Neuronal stem cell (in vitro differentiated cells): ENCODE data around the gene C2CD4D.
"Not testable (repeated sequence)": the region's sequence is repeated elsewhere in the genome, so short reads cannot be mapped to it uniquely, and the experiment has no call there.

Experiments
- DNase-seq: peaks from one replicate; pipeline ENCODE4 v3.0.0-alpha.2; 2013; ENCODE audit warnings: low spot score
- H2AFZ ChIP-seq: one replicate; pipeline ENCODE4 v1.6.1; 2013; ENCODE audit warnings: mild to moderate bottlenecking, low read length, inconsistent platforms
- H2AK5ac ChIP-seq: 2 replicates; pipeline ENCODE4 v1.6.1; 2013; ENCODE audit warnings: low read depth, mild to moderate bottlenecking, inconsistent platforms, low read length, moderate library complexity, mixed read lengths
- H2BK120ac ChIP-seq: 2 replicates; pipeline ENCODE4 v1.6.1; 2013; ENCODE audit warnings: low read depth, mild to moderate bottlenecking, inconsistent platforms, low read length, moderate library complexity, mixed read lengths
- H2BK12ac ChIP-seq: one replicate; pipeline ENCODE4 v1.6.1; 2013; ENCODE audit warnings: low read length, inconsistent platforms
- H2BK15ac ChIP-seq: 2 replicates; pipeline ENCODE4 v1.6.1; 2013; ENCODE audit warnings: mild to moderate bottlenecking, low read length, inconsistent platforms, mixed read lengths
- H2BK5ac ChIP-seq: one replicate; pipeline ENCODE4 v1.6.1; 2013; ENCODE audit warnings: inconsistent platforms, mild to moderate bottlenecking, low read length, moderate library complexity
- H3K14ac ChIP-seq: one replicate; pipeline ENCODE4 v1.6.1; 2013; ENCODE audit warnings: low read length, inconsistent platforms
- H3K18ac ChIP-seq: 2 replicates; pipeline ENCODE4 v1.6.1; 2013; ENCODE audit warnings: low read length, inconsistent platforms
- H3K23ac ChIP-seq: 2 replicates; pipeline ENCODE4 v1.6.1; 2013; ENCODE audit warnings: low read depth, mild to moderate bottlenecking, mixed read lengths, low read length, inconsistent platforms; ENCODE audit not compliant: poor library complexity
- H3K27ac ChIP-seq: replicated peaks from 3 replicates; pipeline ENCODE4 v1.5.1; 2013; ENCODE audit warnings: low read length, inconsistent platforms
- H3K27me3 ChIP-seq, 3 experiments: 2 replicates each; pipeline ENCODE4 v1.6.1; 2013; ENCODE audit warnings: low read length in 3 of 3, mild to moderate bottlenecking in 2 of 3, inconsistent platforms in 1 of 3, low read depth in 1 of 3, mixed read lengths in 1 of 3, moderate library complexity in 1 of 3; ENCODE audit not compliant: control insufficient read depth in 3 of 3, insufficient read depth in 3 of 3
- H3K36me3 ChIP-seq, 2 donors: replicated peaks in 1 of 2; 2 replicates each; pipeline ENCODE4 v1.6.1; 2013; ENCODE audit warnings: low read length in 2 of 2; ENCODE audit not compliant: control insufficient read depth in 2 of 2, insufficient read depth in 2 of 2
- H3K4ac ChIP-seq: 2 replicates; pipeline ENCODE4 v1.6.1; 2013; ENCODE audit warnings: inconsistent platforms, mild to moderate bottlenecking, low read length, moderate library complexity
- H3K4me1 ChIP-seq, 2 donors: 1 replicate in 1 of 2; 2 replicates in 1 of 2; pipeline ENCODE4 v1.6.1; 2013; ENCODE audit warnings: low read length in 2 of 2, low read depth in 1 of 2; ENCODE audit not compliant: control insufficient read depth in 2 of 2, insufficient read depth in 1 of 2
- H3K4me2 ChIP-seq: one replicate; pipeline ENCODE4 v1.6.1; 2013; ENCODE audit warnings: mild to moderate bottlenecking, low read length, inconsistent platforms; ENCODE audit not compliant: insufficient read depth, poor library complexity, severe bottlenecking
- H3K4me3 ChIP-seq, 2 donors: 2 replicates each; pipeline ENCODE4 v1.5.1; 2013; ENCODE audit warnings: low read length in 2 of 2, mild to moderate bottlenecking in 2 of 2, inconsistent platforms in 1 of 2, moderate library complexity in 1 of 2
- H3K79me1 ChIP-seq: one replicate; pipeline ENCODE4 v1.6.1; 2013; ENCODE audit warnings: low read depth, mild to moderate bottlenecking, inconsistent platforms, low read length, moderate library complexity
- H3K9ac ChIP-seq: one replicate; pipeline ENCODE4 v1.6.1; 2013; ENCODE audit warnings: mild to moderate bottlenecking, low read depth, low read length, inconsistent platforms; ENCODE audit not compliant: poor library complexity
- H3K9me3 ChIP-seq, 2 donors: replicated peaks in 1 of 2; 2 replicates each; pipeline versions ENCODE3 to v1.6.1; 2013; ENCODE audit warnings: low read length in 2 of 2, mild to moderate bottlenecking in 2 of 2, inconsistent platforms in 1 of 2, low read depth in 1 of 2, mixed read lengths in 1 of 2, moderate library complexity in 1 of 2; ENCODE audit not compliant: control insufficient read depth in 2 of 2, insufficient read depth in 1 of 2
- H4K8ac ChIP-seq: one replicate; pipeline ENCODE4 v1.6.1; 2013; ENCODE audit warnings: low read depth, mild to moderate bottlenecking, inconsistent platforms, low read length, moderate library complexity
- H4K91ac ChIP-seq: one replicate; pipeline ENCODE4 v1.6.1; 2013; ENCODE audit warnings: low read length, low read depth, mild to moderate bottlenecking, inconsistent platforms; ENCODE audit not compliant: poor library complexity
- WGBS, 2 donors: extraction: QIAGEN DNeasy Blood & Tissue Kit; methylation state at CpG; one replicate each; pipeline ENCODE4 v1.1.7; 2013; ENCODE audit warnings: missing lambda C conversion rate in 2 of 2, mixed read lengths in 1 of 2; ENCODE audit not compliant: insufficient read length in 2 of 2, insufficient replicate concordance in 1 of 2; ENCODE audit errors: extremely low coverage in 2 of 2; 5-methylcytosine and 5-hydroxymethylcytosine counted together

C2CD4D gene

DNA sequence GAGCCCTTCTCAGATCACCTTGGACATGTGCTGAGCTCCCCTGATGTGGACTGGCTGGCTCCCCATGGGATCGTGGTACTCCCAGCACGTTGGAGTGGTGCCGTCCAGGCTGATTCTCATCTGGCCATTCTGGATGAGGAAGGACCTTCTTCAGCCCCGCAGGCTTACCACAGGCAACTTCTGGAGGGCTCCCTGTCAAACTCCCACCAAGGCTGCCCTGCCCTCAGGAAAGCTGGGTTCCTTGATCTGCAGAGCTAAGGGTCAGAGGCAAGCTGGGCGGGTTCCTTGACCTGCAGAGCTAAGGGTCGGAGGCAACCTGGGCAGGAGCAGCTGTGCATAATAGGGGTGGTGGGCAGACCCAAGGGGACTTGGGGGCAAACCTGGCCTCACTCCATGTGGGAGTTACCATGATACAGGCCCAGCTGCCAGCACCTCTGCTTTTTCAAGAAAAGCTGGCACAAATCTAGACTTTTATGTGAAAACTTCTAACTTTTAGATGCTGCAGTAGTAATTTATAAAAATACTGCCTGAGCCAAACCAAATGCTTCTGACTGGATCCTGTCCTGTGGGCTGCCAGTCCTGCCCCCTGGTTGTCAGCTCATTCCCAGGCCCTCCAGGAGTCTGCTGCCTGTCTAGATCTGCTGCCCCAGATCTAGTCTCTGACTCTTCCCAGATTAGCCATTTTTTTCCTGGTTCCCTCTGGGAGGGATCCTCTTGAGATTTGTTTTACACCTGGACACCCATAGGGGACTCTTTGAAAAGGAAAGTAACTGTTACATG lies 19.5 kb upstream of the C2CD4D start:
- H2AK5ac ChIP-seq = no peak overlapping the region
- no peak overlapping the region for H3K4me3 ChIP-seq
- H2BK120ac ChIP-seq = no peak overlapping the region
- H2BK5ac ChIP-seq = no peak overlapping the region
- H2BK15ac ChIP-seq = no peak overlapping the region
- no peak overlapping the region for H4K91ac ChIP-seq
- no peak overlapping the region for H3K4ac ChIP-seq
- no peak overlapping the region for H3K27ac ChIP-seq
- no CpG with 5 or more reads among the region's 6 CpGs for WGBS, 2 donors
- no peaks in the 10 kb centered on the region for H3K36me3 ChIP-seq
- H4K8ac ChIP-seq = no peak overlapping the region
- no peaks in the 10 kb centered on the region for H3K79me1 ChIP-seq
- no peak overlapping the region for H3K14ac ChIP-seq
- no peak overlapping the region for H3K4me2 ChIP-seq
- H3K27me3 ChIP-seq = peaks cover 0 to 49% (median 0%) of the 10 kb centered on the region in 3 experiments
- no peak overlapping the region for H3K23ac ChIP-seq
- H2BK12ac ChIP-seq = no peak overlapping the region
- H2AFZ ChIP-seq = no peak overlapping the region
- no peaks in the 10 kb centered on the region for H3K9me3 ChIP-seq
- H3K4me1 ChIP-seq = peaks cover 0 to 8% of the 10 kb centered on the region in 2 donors
- H3K9ac ChIP-seq = no peak overlapping the region
- H3K18ac ChIP-seq = no peak overlapping the region
- DNase-seq = no peak

DNA sequence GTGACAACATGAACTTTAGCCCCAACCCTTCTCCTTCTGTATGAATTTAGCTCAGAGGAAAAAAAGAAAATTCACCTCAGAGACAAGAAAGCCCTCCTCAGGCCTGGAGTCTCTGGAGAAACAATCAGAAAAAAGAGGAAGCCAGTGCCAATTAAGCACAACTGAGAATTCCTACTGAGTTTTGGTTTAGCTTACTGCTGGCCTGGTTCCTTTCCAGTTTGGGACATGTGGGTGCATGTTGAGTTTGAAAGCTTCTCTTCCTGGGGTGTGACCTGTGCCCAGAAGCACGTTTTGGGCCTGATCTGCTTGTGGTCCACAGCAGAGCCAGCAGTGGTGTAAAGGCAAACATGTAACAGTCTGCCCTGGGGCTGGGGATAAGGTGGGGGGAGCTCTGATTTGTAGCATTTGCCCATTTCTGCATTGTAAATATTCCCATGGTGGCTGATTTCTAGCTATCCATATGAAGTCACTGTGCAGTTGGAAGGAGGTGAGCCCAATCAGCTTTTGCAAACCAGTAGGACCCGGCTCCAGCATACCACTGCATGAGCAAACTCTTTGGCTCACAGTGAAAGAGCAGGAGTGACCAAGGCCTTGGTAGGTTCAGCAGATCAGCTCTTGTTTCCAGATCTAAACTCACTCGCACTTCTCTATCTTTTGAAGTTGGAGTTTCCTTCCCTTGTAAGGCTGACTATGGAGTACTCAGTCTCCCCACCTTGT lies 18.6 kb upstream of the C2CD4D start:
- Histone ChIP-seq H2BK12ac (no peak overlapping the region), H3K4me2 (no peak overlapping the region), H2BK120ac (no peak overlapping the region), H3K14ac (no peak overlapping the region), H3K36me3 (no peaks in the 10 kb centered on the region), H3K79me1 (no peaks in the 10 kb centered on the region), H3K9ac (no peak overlapping the region), H4K8ac (no peak overlapping the region), H2AFZ (no peak overlapping the region), H2BK15ac (no peak overlapping the region), H3K4me3 (no peak overlapping the region), H3K27me3 (peaks cover 0 to 53% (median 0%) of the 10 kb centered on the region in 3 experiments), H3K27ac (no peak overlapping the region), H4K91ac (no peak overlapping the region), H3K18ac (no peak overlapping the region), H2BK5ac (no peak overlapping the region), H3K4ac (no peak overlapping the region), H2AK5ac (no peak overlapping the region), H3K9me3 (no peaks in the 10 kb centered on the region), H3K4me1 (peaks cover 0 to 8% of the 10 kb centered on the region in 2 donors), H3K23ac (no peak overlapping the region)
- no peak for DNase-seq
- WGBS, 2 donors = no CpG with 5 or more reads among the region's 3 CpGs

DNA sequence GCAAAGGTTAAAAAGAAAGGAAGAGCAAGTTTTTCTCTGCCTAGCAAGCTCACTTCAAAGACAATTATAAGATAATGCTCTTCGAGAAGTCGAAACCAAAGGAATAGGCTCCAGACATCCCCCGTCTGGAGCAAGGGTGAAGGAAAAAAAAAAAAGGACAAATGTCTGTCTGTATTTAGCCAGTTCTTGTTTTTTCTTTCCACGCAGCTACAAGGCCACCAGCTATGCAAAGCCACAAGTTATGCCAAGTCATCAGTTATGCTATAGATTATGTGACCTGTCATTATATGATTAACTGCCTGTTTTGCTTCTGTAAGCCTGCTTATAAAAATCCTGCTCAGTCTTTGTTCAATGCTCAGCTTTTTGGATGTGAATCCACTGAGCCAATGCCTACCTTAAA lies 16.3 kb upstream of the C2CD4D start:
- no peaks in the 10 kb centered on the region for H3K36me3 ChIP-seq
- no peak overlapping the region for H4K8ac ChIP-seq
- no peak overlapping the region for H3K18ac ChIP-seq
- no peak overlapping the region for H2BK120ac ChIP-seq
- peaks cover 0 to 9% of the 10 kb centered on the region in 2 donors for H3K4me1 ChIP-seq
- no peak overlapping the region for H3K9ac ChIP-seq
- WGBS, 2 donors = no CpG with 5 or more reads among the region's 4 CpGs
- H2BK12ac ChIP-seq = no peak overlapping the region
- H4K91ac ChIP-seq = no peak overlapping the region
- no peak overlapping the region for H3K27ac ChIP-seq
- no peak overlapping the region for H2BK5ac ChIP-seq
- no peak overlapping the region for H3K4me2 ChIP-seq
- no peak overlapping the region for H3K23ac ChIP-seq
- no peak for DNase-seq
- no peak overlapping the region for H3K4me3 ChIP-seq
- no peak overlapping the region for H2BK15ac ChIP-seq
- no peaks in the 10 kb centered on the region for H3K79me1 ChIP-seq
- H3K14ac ChIP-seq = no peak overlapping the region
- H3K27me3 ChIP-seq = peaks cover 0 to 67% (median 0%) of the 10 kb centered on the region in 3 experiments
- H2AK5ac ChIP-seq = no peak overlapping the region
- H3K9me3 ChIP-seq = no peaks in the 10 kb centered on the region
- no peak overlapping the region for H2AFZ ChIP-seq
- H3K4ac ChIP-seq = no peak overlapping the region

DNA sequence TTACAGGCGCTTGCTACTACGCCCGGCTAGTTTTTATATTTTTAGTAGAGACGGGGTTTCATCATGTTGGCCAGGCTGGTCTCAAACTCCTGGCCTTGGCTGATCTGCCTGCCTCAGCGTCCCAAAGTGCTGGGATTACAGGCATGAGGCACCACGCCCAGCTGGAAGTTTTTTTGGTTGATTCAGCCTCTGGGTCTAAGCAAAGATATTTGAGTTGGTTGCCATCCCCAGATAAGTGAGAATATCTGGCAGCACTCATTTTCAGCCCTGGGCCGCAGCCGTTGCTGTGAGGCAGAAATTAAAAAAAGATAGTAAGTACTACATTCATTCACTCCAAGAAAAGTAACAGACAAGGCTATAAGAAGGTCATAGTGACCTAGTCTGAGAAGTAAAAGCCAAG lies 15.9 kb upstream of the C2CD4D start:
- not testable (repeated sequence) for H3K4me2 ChIP-seq, H3K14ac ChIP-seq, H2BK15ac ChIP-seq, H4K8ac ChIP-seq, H3K18ac ChIP-seq, H3K4me3 ChIP-seq, H3K79me1 ChIP-seq, H2AFZ ChIP-seq, H3K36me3 ChIP-seq, H3K4me1 ChIP-seq, H4K91ac ChIP-seq, DNase-seq, H3K4ac ChIP-seq, H3K9me3 ChIP-seq, H3K27ac ChIP-seq, H2BK5ac ChIP-seq, H2BK12ac ChIP-seq, H3K9ac ChIP-seq, H3K23ac ChIP-seq, H2BK120ac ChIP-seq, H2AK5ac ChIP-seq
- peaks cover 0 to 68% (median 0%) of the 10 kb centered on the region in 3 experiments for H3K27me3 ChIP-seq
- WGBS, 2 donors = no CpG with 5 or more reads among the region's 8 CpGs
